WTC11 (cell line): ENCODE measurements around the gene INPP5A.

Source experiments
- AFF4 ChIP-seq: sonication (generic); formaldehyde crosslinking; IDR thresholded peaks from 2 replicates; pipeline ENCODE4 v1.8.1; 2023; ENCODE audit warnings: mild to moderate bottlenecking, missing genetic modification reagents, borderline replicate concordance
- CBFB ChIP-seq: sonication (generic); formaldehyde crosslinking; IDR thresholded peaks from 2 replicates; pipeline ENCODE4 v1.8.1; 2022; ENCODE audit warnings: mild to moderate bottlenecking, low read depth, missing genetic modification reagents
- CREB1 ChIP-seq: sonication (generic); formaldehyde crosslinking; IDR thresholded peaks from 2 replicates; pipeline ENCODE4 v1.8.0; 2023; ENCODE audit warnings: mild to moderate bottlenecking, missing genetic modification reagents
- CTCF ChIP-seq: fragments of 200-600 bp; IDR thresholded peaks from 2 replicates; pipeline ENCODE4 v1.8.0; 2022; ENCODE audit warnings: antibody characterized with exemption
- E2F1 ChIP-seq: sonication (generic); formaldehyde crosslinking; IDR thresholded peaks from 2 replicates; pipeline ENCODE4 v1.8.0; 2022; ENCODE audit warnings: mild to moderate bottlenecking, missing genetic modification reagents
- E2F4 ChIP-seq: sonication (generic); formaldehyde crosslinking; IDR thresholded peaks from 2 replicates; pipeline ENCODE4 v1.8.1; 2022; ENCODE audit warnings: low read depth, mild to moderate bottlenecking, moderate library complexity, missing genetic modification reagents, borderline replicate concordance
- ETV6 ChIP-seq: sonication (generic); formaldehyde crosslinking; IDR thresholded peaks from 2 replicates; pipeline ENCODE4 v1.8.1; 2022; ENCODE audit warnings: mild to moderate bottlenecking, missing genetic modification reagents
- FOXP1 ChIP-seq: sonication (generic); formaldehyde crosslinking; IDR thresholded peaks from 2 replicates; pipeline ENCODE4 v1.8.0; 2022; ENCODE audit warnings: missing genetic modification reagents, mild to moderate bottlenecking, moderate library complexity, borderline replicate concordance
- HMGXB4 ChIP-seq: sonication (generic); formaldehyde crosslinking; IDR thresholded peaks from 2 replicates; pipeline ENCODE4 v1.8.1; 2023; ENCODE audit warnings: mild to moderate bottlenecking, moderate library complexity, missing genetic modification reagents
- NFE2L1 ChIP-seq: sonication (generic); formaldehyde crosslinking; IDR thresholded peaks from 2 replicates; pipeline ENCODE4 v1.8.1; 2023; ENCODE audit warnings: missing genetic modification reagents
- TF ChIP-seq, protein P1 (sequence below): sonication (generic); formaldehyde crosslinking; IDR thresholded peaks from 2 replicates; pipeline ENCODE4 v1.8.0; 2022; ENCODE audit warnings: mild to moderate bottlenecking, missing genetic modification reagents
- TF ChIP-seq, protein P2 (sequence below): sonication (generic); formaldehyde crosslinking; IDR thresholded peaks from 2 replicates; pipeline ENCODE4 v1.8.0; 2022; ENCODE audit warnings: mild to moderate bottlenecking, missing genetic modification reagents

GRCh38 chr10:132520177-132520811 is 17.3 kb upstream of the INPP5A start:
- TF ChIP-seq CTCF (no peak), NFE2L1 (CRISPR knock-in tag) (no peak), FOXP1 (CRISPR knock-in tag) (no peak), CBFB (no peak), ETV6 (CRISPR knock-in tag) (no peak), E2F1 (CRISPR knock-in tag) (no peak), AFF4 (no peak), E2F4 (CRISPR knock-in tag) (no peak), CREB1 (CRISPR knock-in tag) (no peak), HMGXB4 (CRISPR knock-in tag) (no peak)
- TF ChIP-seq, protein P1, sequence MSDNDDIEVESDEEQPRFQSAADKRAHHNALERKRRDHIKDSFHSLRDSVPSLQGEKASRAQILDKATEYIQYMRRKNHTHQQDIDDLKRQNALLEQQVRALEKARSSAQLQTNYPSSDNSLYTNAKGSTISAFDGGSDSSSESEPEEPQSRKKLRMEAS (CRISPR knock-in tag): no peak
- TF ChIP-seq, protein P2, sequence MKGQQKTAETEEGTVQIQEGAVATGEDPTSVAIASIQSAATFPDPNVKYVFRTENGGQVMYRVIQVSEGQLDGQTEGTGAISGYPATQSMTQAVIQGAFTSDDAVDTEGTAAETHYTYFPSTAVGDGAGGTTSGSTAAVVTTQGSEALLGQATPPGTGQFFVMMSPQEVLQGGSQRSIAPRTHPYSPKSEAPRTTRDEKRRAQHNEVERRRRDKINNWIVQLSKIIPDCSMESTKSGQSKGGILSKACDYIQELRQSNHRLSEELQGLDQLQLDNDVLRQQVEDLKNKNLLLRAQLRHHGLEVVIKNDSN (CRISPR knock-in tag): no peak
